ENCODE data around the gene CD8A.

- TF ChIP-seq CREB1 (IDR thresholded peaks at IDR 0.05; ENCODE audit: low read depth) (no peak), EP300 (IDR thresholded peaks at IDR 0.05; ENCODE audit: borderline replicate concordance in 1 of 2, control insufficient read depth in 1 of 2, low read depth in 2 of 2, low read length in 2 of 2) (no peak), NR2C2 (IDR thresholded peaks at IDR 0.05; ENCODE audit: borderline replicate concordance, control insufficient read depth, insufficient read length, low read depth) (no peak), CTCF (IDR thresholded peaks at IDR 0.05 in 2 of 3, conservative IDR thresholded peaks at IDR 0.05 in 1 of 3; ENCODE audit: control insufficient read depth in 2 of 3, extremely low read depth in 1 of 3, insufficient read depth in 1 of 3, low read depth in 3 of 3, low read length in 3 of 3) (no peak), ESRRA (IDR thresholded peaks at IDR 0.05; ENCODE audit: low read length) (no peak)
- TF ChIP-seq, protein P1, sequence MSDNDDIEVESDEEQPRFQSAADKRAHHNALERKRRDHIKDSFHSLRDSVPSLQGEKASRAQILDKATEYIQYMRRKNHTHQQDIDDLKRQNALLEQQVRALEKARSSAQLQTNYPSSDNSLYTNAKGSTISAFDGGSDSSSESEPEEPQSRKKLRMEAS (IDR thresholded peaks at IDR 0.05; ENCODE audit: low read depth, low read length): no peak
These were observed 32.3 kb downstream of the CD8A start for GRCh38 chr2:86758405-86758804.
